Pancreas (tissue), 10 donors: ENCODE measurements around the gene EVI5. TPM values are rescaled to one million over a fixed set of nuclear protein-coding genes. Genes with fewer than 3 reads are reported as not detected.
"Not testable (repeated sequence)": the region's sequence is repeated elsewhere in the genome, so short reads cannot be mapped to it uniquely, and the experiment has no call there.

ENCODE experiments used
- ATAC-seq, 4 donors: fragments of 200-7000 bp; cut with Tn5 transposase; one replicate each; pipeline versions ENCODE4 v1.8.0 to v1.9.1; 2020; ENCODE audit warnings: mild to moderate bottlenecking in 4 of 4, moderate library complexity in 4 of 4
- DNase-seq, 6 donors: peaks; one replicate each; pipeline ENCODE4 v3.0.0-alpha.2; 2020
- FAIRE-seq: peaks from 2 replicates; lab custom pipeline; 2012; peaks lifted over from hg19 to GRCh38; lab: Jason Lieb, UNC
- H3K27ac ChIP-seq, 4 donors: fragments of 200-600 bp; sonication (generic); 1 replicate in 3 of 4; 2 replicates in 1 of 4; pipeline versions ENCODE4 v1.5.0 to v1.8.0; 2020
- H3K27me3 ChIP-seq, 4 donors: fragments of 200-600 bp; one replicate each; pipeline ENCODE4 v1.8.0; 2021
- H3K36me3 ChIP-seq, 3 donors: fragments of 200-600 bp; sonication (generic) in 1 of 3; one replicate each; pipeline versions ENCODE4 v1.5.0 to v1.8.0; 2020 to 2021
- H3K4me1 ChIP-seq, 3 donors: fragments of 200-600 bp; one replicate each; pipeline ENCODE4 v1.8.0; 2021
- H3K4me3 ChIP-seq, 4 donors: fragments of 200-600 bp; sonication (generic) in 2 of 4; one replicate each; pipeline versions ENCODE4 v1.5.0 to v1.8.0; 2020 to 2021
- H3K9me3 ChIP-seq, 4 donors: fragments of 200-600 bp; one replicate each; pipeline ENCODE4 v1.8.0; 2021
- WGBS, 2 donors: extraction: QIAGEN DNeasy Blood & Tissue Kit; methylation state at CpG; one replicate each; pipeline ENCODE4 v1.1.7; 2013; 5-methylcytosine and 5-hydroxymethylcytosine counted together
- intact Hi-C, 3 donors: fragments of 100-400 bp; cut with DNase I; formaldehyde crosslinking; loops; one replicate each; pipeline versions ENCODE4 v1.11.1 to v1.14.2; 2022
- polyA plus RNA-seq, 2 donors: library from polyadenylated mRNA; stranded (reverse); fragments of 200-250 nt; gene quantifications; one replicate each; pipeline ENCODE4 v1.2.3, GENCODE V29; 2013
- total RNA-seq, 6 donors: library from RNA; stranded (reverse); fragmentation: NEBNext Ultra II Directional in 4 of 6; extraction: Animal tissue kit (Norgen Biotek cat#: 25700) in 4 of 6; gene quantifications; one replicate each; pipeline versions ENCODE4 v1.2.1 to v1.2.4, GENCODE V29; 2021 to 2023
- TF ChIP-seq, protein P1 (sequence below), 4 donors: fragments of 200-600 bp; sonication (generic) in 3 of 4; IDR thresholded peaks; one replicate each; pipeline versions ENCODE4 v1.5.0 to v1.8.0; 2021; ENCODE audit warnings: antibody characterized with exemption in 4 of 4
- donor health status: healthy with polysubstance abuse.
- donor health status: DM: no; HTN: no; CAD: no; lungs with moderate emphysema.
- donor health status: DM: no; HTN: no; CAD: no.
- donor health status: control.
- donor health status: control.
- donor health status: Bipolar disorder and iron deficiency.
- donor health status: DM: yes; HTN: yes; CAD: no.
- donor health status: DM: no; HTN: no; CAD: no.
- donor health status: DM: no; HTN: no; CAD: no.
- donor health status: DM: yes; HTN: yes; CAD: no.

The EVI5 gene
- total and polyA plus RNA-seq, 8 donors: 3.3 to 21.7 (median 12.7) TPM

DNA sequence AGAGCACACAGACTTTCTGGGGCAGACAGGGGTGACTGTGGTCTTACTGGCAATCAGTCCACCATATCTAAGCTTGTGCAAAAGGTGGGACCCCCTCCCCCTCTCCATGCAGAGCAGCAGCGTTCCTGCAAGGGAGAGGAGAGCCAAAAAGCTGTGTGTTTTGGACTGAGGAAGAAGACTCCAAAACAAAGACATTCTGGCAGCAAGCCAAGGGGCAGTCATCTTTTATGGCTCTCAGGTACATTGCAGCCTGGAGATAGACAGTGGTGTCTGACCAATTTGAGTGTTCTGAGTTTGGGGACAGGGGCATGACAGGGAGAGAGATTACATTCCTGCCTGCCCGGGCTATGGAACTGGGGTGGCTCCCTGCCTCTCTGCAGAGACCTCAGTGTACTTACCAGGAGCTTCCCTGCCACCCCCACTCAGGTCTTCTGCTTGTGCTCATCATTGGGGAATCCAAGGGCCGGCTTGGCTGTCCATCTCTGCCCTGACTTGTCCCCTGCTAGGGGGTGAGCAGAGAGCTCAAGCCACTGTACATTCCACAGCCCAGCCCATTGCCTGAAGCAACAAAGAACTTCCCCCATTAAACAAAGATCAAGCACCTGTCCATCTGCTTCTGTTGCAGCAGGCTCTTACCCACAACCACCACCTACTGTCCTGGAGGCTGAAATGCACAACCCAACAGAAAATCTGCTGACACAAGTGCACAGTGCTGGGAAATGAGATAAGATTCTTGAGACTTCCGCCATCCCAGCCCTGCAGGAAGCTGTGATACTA, 131.1 kb downstream of the EVI5 start:
- no peak overlapping the region for H3K4me3 ChIP-seq
- no peak for ATAC-seq
- FAIRE-seq: no peak
- TF ChIP-seq, protein P1, sequence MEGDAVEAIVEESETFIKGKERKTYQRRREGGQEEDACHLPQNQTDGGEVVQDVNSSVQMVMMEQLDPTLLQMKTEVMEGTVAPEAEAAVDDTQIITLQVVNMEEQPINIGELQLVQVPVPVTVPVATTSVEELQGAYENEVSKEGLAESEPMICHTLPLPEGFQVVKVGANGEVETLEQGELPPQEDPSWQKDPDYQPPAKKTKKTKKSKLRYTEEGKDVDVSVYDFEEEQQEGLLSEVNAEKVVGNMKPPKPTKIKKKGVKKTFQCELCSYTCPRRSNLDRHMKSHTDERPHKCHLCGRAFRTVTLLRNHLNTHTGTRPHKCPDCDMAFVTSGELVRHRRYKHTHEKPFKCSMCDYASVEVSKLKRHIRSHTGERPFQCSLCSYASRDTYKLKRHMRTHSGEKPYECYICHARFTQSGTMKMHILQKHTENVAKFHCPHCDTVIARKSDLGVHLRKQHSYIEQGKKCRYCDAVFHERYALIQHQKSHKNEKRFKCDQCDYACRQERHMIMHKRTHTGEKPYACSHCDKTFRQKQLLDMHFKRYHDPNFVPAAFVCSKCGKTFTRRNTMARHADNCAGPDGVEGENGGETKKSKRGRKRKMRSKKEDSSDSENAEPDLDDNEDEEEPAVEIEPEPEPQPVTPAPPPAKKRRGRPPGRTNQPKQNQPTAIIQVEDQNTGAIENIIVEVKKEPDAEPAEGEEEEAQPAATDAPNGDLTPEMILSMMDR (IDR thresholded peaks at IDR 0.05): no peak
- 94 to 99% methylated on average over 4 of the region's 4 CpGs for WGBS, 2 donors
- H3K9me3 ChIP-seq: no peaks in the 10 kb centered on the region
- no peak overlapping the region for H3K27ac ChIP-seq
- peaks cover 0 to 10% (median 0%) of the 10 kb centered on the region in 3 donors for H3K36me3 ChIP-seq
- DNase-seq: no peak
- H3K4me1 ChIP-seq: no peaks in the 10 kb centered on the region
- intact Hi-C loops: no loop called here
- no peaks in the 10 kb centered on the region for H3K27me3 ChIP-seq

DNA sequence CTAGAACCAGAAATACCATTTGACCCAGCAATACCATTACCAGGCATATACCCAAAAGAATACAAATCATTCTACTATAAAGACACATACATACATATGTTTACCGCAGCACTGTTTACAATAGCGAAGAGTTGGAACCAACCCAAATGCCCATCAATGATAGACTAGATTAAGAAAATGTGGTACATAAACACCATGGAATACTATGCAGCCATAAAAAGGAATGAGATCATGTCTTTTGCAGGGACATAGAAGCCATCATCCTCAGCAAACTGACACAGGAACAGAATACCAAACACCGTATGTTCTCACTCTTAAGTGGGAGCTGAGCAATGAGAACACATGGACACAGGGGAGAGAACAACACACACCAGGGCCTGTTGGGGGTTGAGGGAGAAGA, 144.2 kb downstream of the EVI5 start:
- 96 to 97% methylated on average over 3 of the region's 3 CpGs for WGBS, 2 donors
- ATAC-seq, intact Hi-C loops: not testable (repeated sequence)

DNA sequence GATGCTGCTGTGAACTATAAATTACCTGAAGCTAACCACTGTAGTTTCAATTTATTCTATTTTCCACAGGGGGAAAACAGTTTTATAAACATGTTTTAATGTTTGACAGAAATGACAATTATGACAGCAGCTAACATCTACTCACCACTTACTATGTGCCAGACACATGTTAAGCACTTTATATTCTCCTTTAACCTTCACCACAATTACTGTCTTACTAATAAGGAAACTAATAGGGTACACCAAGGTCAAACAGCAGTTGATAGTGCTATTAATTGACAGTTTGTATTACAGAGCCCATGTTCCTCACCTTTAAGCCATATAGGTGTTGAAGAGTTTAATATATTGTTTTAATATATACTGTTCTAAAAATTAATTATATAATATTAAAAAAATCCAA, 146.4 kb downstream of the EVI5 start:
- ATAC-seq (no peak), FAIRE-seq (no peak), DNase-seq (no peak)
- no peaks in the 10 kb centered on the region for H3K27me3 ChIP-seq
- no peaks in the 10 kb centered on the region for H3K9me3 ChIP-seq
- H3K4me3 ChIP-seq: no peak overlapping the region
- H3K4me1 ChIP-seq: peaks cover 0 to 8% (median 0%) of the 10 kb centered on the region in 3 donors
- intact Hi-C loops: no loop called here
- H3K36me3 ChIP-seq: peaks cover 0 to 9% (median 0%) of the 10 kb centered on the region in 3 donors
- no peak overlapping the region for H3K27ac ChIP-seq
- TF ChIP-seq, protein P1 (IDR thresholded peaks at IDR 0.05): no peak

More for the DNA sequence above, 144.2 kb downstream of the EVI5 start:
- H3K27me3 ChIP-seq, H3K27ac ChIP-seq, H3K4me3 ChIP-seq, H3K9me3 ChIP-seq, FAIRE-seq, DNase-seq, H3K36me3 ChIP-seq, H3K4me1 ChIP-seq: not testable (repeated sequence)

DNA sequence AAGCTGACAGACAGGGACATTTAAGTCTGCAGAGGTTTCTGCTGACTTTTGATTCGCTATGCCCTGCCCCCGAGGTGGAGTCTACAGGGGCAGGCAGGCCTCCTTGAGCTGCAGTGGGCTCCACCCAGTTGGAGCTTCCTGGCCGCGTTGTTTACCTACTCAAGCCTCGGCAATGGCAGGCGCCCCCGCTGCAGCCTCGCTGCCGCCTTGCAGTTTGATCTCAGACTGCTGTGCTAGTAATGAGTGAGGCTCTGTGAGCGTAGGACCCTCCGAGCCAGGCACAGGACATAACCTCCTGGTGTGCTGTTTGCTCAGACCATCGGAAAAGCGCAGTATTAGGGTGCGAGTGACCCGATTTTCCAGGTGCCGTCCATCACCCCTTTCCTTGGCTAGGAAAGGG, 149.7 kb downstream of the EVI5 start:
- H3K27ac ChIP-seq, H3K9me3 ChIP-seq, ATAC-seq, intact Hi-C loops, H3K4me3 ChIP-seq, H3K36me3 ChIP-seq, H3K27me3 ChIP-seq, FAIRE-seq, H3K4me1 ChIP-seq: not testable (repeated sequence)
- WGBS, 2 donors: 98% methylated on average over 16 of the region's 16 CpGs
- DNase-seq: peak in 1 of 6 donors; percentile 32

DNA sequence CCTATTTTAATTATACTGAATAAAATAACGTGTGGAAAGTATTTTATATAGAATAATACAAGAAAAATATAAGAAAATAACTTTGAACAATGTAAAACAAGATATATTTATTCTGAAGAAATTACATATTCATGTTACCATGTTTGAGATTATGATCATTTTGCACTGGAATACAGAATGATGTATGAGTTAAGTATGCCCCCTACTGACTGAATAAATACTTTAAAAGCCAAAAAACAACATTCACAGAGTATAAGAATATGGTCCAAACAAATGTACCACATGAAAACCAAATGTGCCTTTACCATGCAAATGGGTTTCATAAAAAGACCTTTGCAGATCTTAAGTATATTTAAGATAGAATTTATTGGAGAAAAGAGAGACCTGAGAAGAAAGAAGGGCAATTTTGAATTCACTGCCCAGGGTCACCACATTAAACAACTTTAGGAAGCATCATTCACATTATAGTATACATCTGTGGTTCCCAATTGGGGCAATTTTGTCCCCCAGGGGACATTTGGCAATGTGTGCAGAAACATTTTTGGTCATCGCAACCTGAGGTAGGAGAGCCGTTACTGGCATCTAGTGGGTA, 161.6 kb downstream of the EVI5 start:
- no peaks in the 10 kb centered on the region for H3K9me3 ChIP-seq
- DNase-seq (no peak), FAIRE-seq (peak; percentile 94), ATAC-seq (peak in 3 of 4 donors; percentile 58 to 66 (median 62))
- H3K27me3 ChIP-seq: no peaks in the 10 kb centered on the region
- no peaks in the 10 kb centered on the region for H3K36me3 ChIP-seq
- intact Hi-C loops: no loop called here
- H3K27ac ChIP-seq: no peak overlapping the region
- no peaks in the 10 kb centered on the region for H3K4me1 ChIP-seq
- WGBS, 2 donors: 75 to 78% methylated on average over 3 of the region's 3 CpGs
- no peak overlapping the region for H3K4me3 ChIP-seq
- TF ChIP-seq, protein P1 (IDR thresholded peaks at IDR 0.05): peak in 3 of 4 donors; percentile 14 to 31 (median 14)
